Neural progenitor cell (in vitro differentiated cells): Measurements from ENCODE around the gene DENND2A. TPM values are rescaled to one million over a fixed set of nuclear protein-coding genes. Genes with fewer than 3 reads are reported as not detected.
"Not testable (repeated sequence)": the region's sequence is repeated elsewhere in the genome, so short reads cannot be mapped to it uniquely, and the experiment has no call there.

Source experiments
- DNase-seq: peaks from one replicate; pipeline ENCODE4 v3.0.0-alpha.2; 2016; ENCODE audit warnings: low spot score
- H2AFZ ChIP-seq: fragments of 200-600 bp; sonication (generic); replicated peaks from 2 replicates; pipeline ENCODE4 v1.6.1; 2016; ENCODE audit warnings: antibody characterized with exemption
- H3F3A ChIP-seq: fragments of 200-600 bp; sonication (generic); 2 replicates; pipeline ENCODE4 v1.6.1; 2016; ENCODE audit warnings: antibody characterized with exemption, low read depth
- H3K27ac ChIP-seq: fragments of 200-600 bp; sonication (generic); 2 replicates; pipeline ENCODE4 v1.5.1; 2016; ENCODE audit warnings: mild to moderate bottlenecking
- H3K27me3 ChIP-seq: fragments of 200-600 bp; sonication (generic); 2 replicates; pipeline ENCODE4 v1.6.1; 2016; ENCODE audit warnings: mild to moderate bottlenecking, moderate library complexity
- H3K36me3 ChIP-seq: fragments of 200-600 bp; sonication (generic); 2 replicates; pipeline ENCODE4 v1.5.1; 2016
- H3K4me1 ChIP-seq: fragments of 200-600 bp; sonication (generic); 2 replicates; pipeline ENCODE4 v1.6.1; 2016; ENCODE audit warnings: mixed run types
- H3K4me2 ChIP-seq: fragments of 200-600 bp; sonication (generic); 2 replicates; pipeline ENCODE4 v1.6.1; 2016
- H3K4me3 ChIP-seq: fragments of 200-600 bp; sonication (generic); 2 replicates; pipeline ENCODE4 v1.5.1; 2016
- H3K79me2 ChIP-seq: fragments of 200-600 bp; sonication (generic); 2 replicates; pipeline ENCODE4 v1.6.1; 2016; ENCODE audit warnings: low read depth
- H3K9ac ChIP-seq: fragments of 200-600 bp; sonication (generic); 2 replicates; pipeline ENCODE4 v1.6.1; 2016
- H3K9me3 ChIP-seq: fragments of 200-600 bp; sonication (generic); 2 replicates; pipeline ENCODE4 v1.5.1; 2016; ENCODE audit warnings: low read depth
- H4K20me1 ChIP-seq: fragments of 200-600 bp; sonication (generic); 2 replicates; pipeline ENCODE4 v1.6.1; 2016; ENCODE audit warnings: low read depth
- H3K27ac Mint-ChIP-seq: 3 replicates; pipeline ENCODE4 v1.8.0; 2021; ENCODE audit warnings: mixed read lengths
- H3K27me3 Mint-ChIP-seq: 2 replicates; pipeline ENCODE4 v1.8.0; 2022; ENCODE audit warnings: low read depth, mild to moderate bottlenecking, inconsistent platforms, moderate library complexity, mixed read lengths; ENCODE audit not compliant: insufficient read depth
- H3K36me3 Mint-ChIP-seq: 3 replicates; pipeline ENCODE4 v1.8.0; 2021; ENCODE audit warnings: mixed read lengths
- H3K4me1 Mint-ChIP-seq: 3 replicates; pipeline ENCODE4 v1.8.0; 2021; ENCODE audit warnings: mixed read lengths
- H3K4me3 Mint-ChIP-seq: 3 replicates; pipeline ENCODE4 v1.8.0; 2021; ENCODE audit warnings: mild to moderate bottlenecking, moderate library complexity, mixed read lengths
- H3K9me3 Mint-ChIP-seq: 3 replicates; pipeline ENCODE4 v1.8.0; 2020; ENCODE audit warnings: mixed read lengths
- CTCF ChIP-seq: fragments of 200-600 bp; sonication (generic); IDR thresholded peaks from 2 replicates; pipeline ENCODE4 v1.5.1; 2017; ENCODE audit warnings: antibody characterized with exemption, mild to moderate bottlenecking
- EZH2 ChIP-seq: fragments of 200-600 bp; sonication (generic); IDR thresholded peaks from 2 replicates; pipeline ENCODE4 v1.6.1; 2017; ENCODE audit warnings: antibody characterized with exemption, mild to moderate bottlenecking, moderate library complexity
- EZH2phosphoT487 ChIP-seq: fragments of 200-600 bp; sonication (generic); IDR thresholded peaks from 2 replicates; pipeline ENCODE4 v1.6.1; 2017; ENCODE audit warnings: antibody characterized with exemption
- total RNA-seq: library from RNA; depleted of rRNA; stranded (reverse); fragments of >200 nt; gene quantifications from 2 replicates; pipeline ENCODE4 v1.2.3, GENCODE V29; 2015; ENCODE audit warnings: low replicate concordance

DENND2A gene
- total RNA-seq, 1 donor from 2014 or later: 27.0 TPM

- Histone ChIP-seq H3K79me2 (peaks cover 16% of the 10 kb centered on the region), H3K4me2 (no peak overlapping the region), H3K4me3 (no peak overlapping the region), H3K27ac (no peak overlapping the region), H3K9me3 (no peaks in the 10 kb centered on the region), H3K36me3 (no peaks in the 10 kb centered on the region), H3K27me3 (no peaks in the 10 kb centered on the region), H3K4me1 (peaks cover 8% of the 10 kb centered on the region), H3K9ac (no peak overlapping the region), H3F3A (peaks cover 6% of the 10 kb centered on the region), H4K20me1 (peaks cover 51% of the 10 kb centered on the region), H2AFZ (no peak overlapping the region)
- Mint-ChIP-seq H3K36me3 (peaks cover 24% of the 10 kb centered on the region), H3K27me3 (no peaks in the 10 kb centered on the region), H3K4me1 (peaks cover 17% of the 10 kb centered on the region), H3K9me3 (no peaks in the 10 kb centered on the region), H3K4me3 (no peak overlapping the region), H3K27ac (no peak overlapping the region)
- TF ChIP-seq EZH2phosphoT487 (no peak), CTCF (no peak), EZH2 (no peak)
- DNase-seq: no peak
Measured at GRCh38 chr7:140631602-140632001, 9.0 kb downstream of the DENND2A start.

- Histone ChIP-seq H3K4me1 (peaks cover 7% of the 10 kb centered on the region), H3K4me3 (no peak overlapping the region), H3K4me2 (no peak overlapping the region), H3K9ac (no peak overlapping the region), H3F3A (peaks cover 6% of the 10 kb centered on the region), H3K79me2 (peaks cover 16% of the 10 kb centered on the region), H4K20me1 (peaks cover 47% of the 10 kb centered on the region), H2AFZ (no peak overlapping the region), H3K9me3 (no peaks in the 10 kb centered on the region), H3K36me3 (no peaks in the 10 kb centered on the region), H3K27ac (no peak overlapping the region), H3K27me3 (no peaks in the 10 kb centered on the region)
- no peaks in the 10 kb centered on the region for H3K9me3 Mint-ChIP-seq
- no peak for DNase-seq
- no peak overlapping the region for H3K27ac Mint-ChIP-seq
- no peak overlapping the region for H3K4me3 Mint-ChIP-seq
- no peak for TF ChIP-seq CTCF
- no peak for TF ChIP-seq EZH2
- no peak for TF ChIP-seq EZH2phosphoT487
- peaks cover 19% of the 10 kb centered on the region for H3K4me1 Mint-ChIP-seq
- peaks cover 24% of the 10 kb centered on the region for H3K36me3 Mint-ChIP-seq
- no peaks in the 10 kb centered on the region for H3K27me3 Mint-ChIP-seq
Measured at GRCh38 chr7:140631021-140631420, 9.6 kb downstream of the DENND2A start.

GRCh38 chr7:140625908-140626868 lies 14.4 kb downstream of the DENND2A start:
- Histone ChIP-seq H3K27me3 (no peaks in the 10 kb centered on the region), H3K4me3 (no peak overlapping the region), H2AFZ (no peak overlapping the region), H3F3A (peaks cover 6% of the 10 kb centered on the region), H3K36me3 (no peaks in the 10 kb centered on the region), H4K20me1 (peaks cover 33% of the 10 kb centered on the region), H3K4me2 (peak overlapping the region; percentile 42), H3K4me1 (peaks cover 7% of the 10 kb centered on the region), H3K9me3 (no peaks in the 10 kb centered on the region), H3K27ac (peak overlapping the region; percentile 72), H3K79me2 (no peaks in the 10 kb centered on the region), H3K9ac (no peak overlapping the region)
- Mint-ChIP-seq H3K9me3 (no peaks in the 10 kb centered on the region), H3K27me3 (no peaks in the 10 kb centered on the region), H3K36me3 (peaks cover 24% of the 10 kb centered on the region), H3K27ac (peak overlapping the region; percentile 57), H3K4me1 (peaks cover 14% of the 10 kb centered on the region), H3K4me3 (no peak overlapping the region)
- peak; percentile 48 for DNase-seq
- no peak for TF ChIP-seq EZH2
- TF ChIP-seq EZH2phosphoT487: no peak

- not testable (repeated sequence) for H3K4me2 ChIP-seq, DNase-seq, H3K4me3 ChIP-seq, H3K4me1 ChIP-seq, H3K9me3 Mint-ChIP-seq, H3K9ac ChIP-seq, H3K27me3 ChIP-seq, H3K27me3 Mint-ChIP-seq, H3K9me3 ChIP-seq, H2AFZ ChIP-seq, H3K27ac ChIP-seq, H3F3A ChIP-seq, H3K4me3 Mint-ChIP-seq, H3K36me3 ChIP-seq, H3K79me2 ChIP-seq, H3K27ac Mint-ChIP-seq
- Mint-ChIP-seq H3K4me1 (peaks cover 14% of the 10 kb centered on the region), H3K36me3 (peaks cover 18% of the 10 kb centered on the region)
- peaks cover 27% of the 10 kb centered on the region for H4K20me1 ChIP-seq
Measured at GRCh38 chr7:140625192-140625558, 15.4 kb downstream of the DENND2A start.
